Lung (tissue), 12 donors: ENCODE data around the gene CNN3. TPM values are rescaled to one million over a fixed set of nuclear protein-coding genes. Genes with fewer than 3 reads are reported as not detected.

Experiments used
- ATAC-seq: fragments of 200-7000 bp; cut with Tn5 transposase; one replicate; pipeline ENCODE4 v1.9.1; 2020; ENCODE audit warnings: moderate number of reproducible peaks; ENCODE audit not compliant: insufficient read depth, low FRiP score
- DNase-seq, 3 donors: peaks; one replicate each; pipeline ENCODE4 v3.0.0-alpha.2; 2013 to 2017
- H3K27ac ChIP-seq, 2 donors: one replicate each; pipeline ENCODE4 v1.5.1; 2013; ENCODE audit warnings: mild to moderate bottlenecking in 2 of 2, moderate library complexity in 2 of 2, control low read depth in 1 of 2, inconsistent platforms in 1 of 2, low read depth in 1 of 2, low read length in 1 of 2
- H3K27me3 ChIP-seq, 3 donors: one replicate each; pipeline ENCODE4 v1.5.1; 2013; ENCODE audit warnings: low read length in 2 of 3; ENCODE audit not compliant: control insufficient read depth in 3 of 3, insufficient read depth in 3 of 3
- H3K36me3 ChIP-seq, 4 donors: one replicate each; pipeline ENCODE4 v1.5.1; 2013; ENCODE audit warnings: low read length in 4 of 4, mild to moderate bottlenecking in 1 of 4, moderate library complexity in 1 of 4; ENCODE audit not compliant: control insufficient read depth in 4 of 4, insufficient read depth in 4 of 4
- H3K4me1 ChIP-seq, 5 donors: one replicate each; pipeline ENCODE4 v1.5.1; 2013; ENCODE audit warnings: low read length in 5 of 5, mild to moderate bottlenecking in 2 of 5, moderate library complexity in 1 of 5; ENCODE audit not compliant: control insufficient read depth in 5 of 5, insufficient read depth in 5 of 5
- H3K4me3 ChIP-seq: one replicate; pipeline ENCODE4 v1.5.1; 2013; ENCODE audit warnings: mild to moderate bottlenecking, control low read depth, moderate library complexity
- H3K9ac ChIP-seq, 2 donors: one replicate each; pipeline ENCODE4 v1.5.1; 2013; ENCODE audit warnings: low read length in 2 of 2, control low read depth in 1 of 2; ENCODE audit not compliant: insufficient read depth in 1 of 2
- H3K9me3 ChIP-seq, 4 donors: one replicate each; pipeline ENCODE4 v1.5.1; 2013; ENCODE audit warnings: low read length in 3 of 4, mild to moderate bottlenecking in 1 of 4, moderate library complexity in 1 of 4; ENCODE audit not compliant: control insufficient read depth in 4 of 4, insufficient read depth in 3 of 4
- WGBS, 2 donors: extraction: QIAGEN DNeasy Blood & Tissue Kit; methylation state at CpG; one replicate each; pipeline ENCODE4 v1.1.7; 2013; 5-methylcytosine and 5-hydroxymethylcytosine counted together
- polyA plus RNA-seq, 2 donors: library from polyadenylated mRNA; stranded (reverse); fragments of 200-250 nt; gene quantifications; one replicate each; pipeline ENCODE4 v1.2.1, GENCODE V29; 2013
- total RNA-seq, 2 donors: library from RNA; depleted of rRNA in 1 of 2; stranded (reverse); fragments of >200 nt in 1 of 2; gene quantifications; one replicate each; pipeline ENCODE4 v1.2.1, GENCODE V29; 2014 to 2021
- TF ChIP-seq, protein P1 (sequence below): IDR thresholded peaks from 2 replicates; pipeline ENCODE4 v1.5.1; 2012; ENCODE audit warnings: mild to moderate bottlenecking; ENCODE audit errors: control extremely low read depth, extremely low read depth
- donor health status: control.
- donor health status: control.
- donor health status: Bipolar disorder and iron deficiency.
- donor health status: healthy.
- donor health status: DM: yes; HTN: yes; CAD: no.

CNN3 gene
- total and polyA plus RNA-seq, 4 donors: 79.9 to 265 (median 182) TPM

GRCh38 chr1:94955767-94956632 is 29.1 kb upstream of the CNN3 start:
- Histone ChIP-seq H3K4me1 (peaks cover 1 to 14% (median 6%) of the 10 kb centered on the region in 5 donors), H3K9ac (no peak overlapping the region), H3K9me3 (no peaks in the 10 kb centered on the region), H3K27me3 (no peaks in the 10 kb centered on the region), H3K4me3 (no peak overlapping the region), H3K27ac (peak overlapping the region in 1 of 2 donors; percentile 56), H3K36me3 (no peaks in the 10 kb centered on the region)
- DNase-seq: peak in 2 of 3 donors; percentile 45 to 56
- 67 to 83% methylated on average over 6 of the region's 6 CpGs for WGBS, 2 donors
- TF ChIP-seq, protein P1, sequence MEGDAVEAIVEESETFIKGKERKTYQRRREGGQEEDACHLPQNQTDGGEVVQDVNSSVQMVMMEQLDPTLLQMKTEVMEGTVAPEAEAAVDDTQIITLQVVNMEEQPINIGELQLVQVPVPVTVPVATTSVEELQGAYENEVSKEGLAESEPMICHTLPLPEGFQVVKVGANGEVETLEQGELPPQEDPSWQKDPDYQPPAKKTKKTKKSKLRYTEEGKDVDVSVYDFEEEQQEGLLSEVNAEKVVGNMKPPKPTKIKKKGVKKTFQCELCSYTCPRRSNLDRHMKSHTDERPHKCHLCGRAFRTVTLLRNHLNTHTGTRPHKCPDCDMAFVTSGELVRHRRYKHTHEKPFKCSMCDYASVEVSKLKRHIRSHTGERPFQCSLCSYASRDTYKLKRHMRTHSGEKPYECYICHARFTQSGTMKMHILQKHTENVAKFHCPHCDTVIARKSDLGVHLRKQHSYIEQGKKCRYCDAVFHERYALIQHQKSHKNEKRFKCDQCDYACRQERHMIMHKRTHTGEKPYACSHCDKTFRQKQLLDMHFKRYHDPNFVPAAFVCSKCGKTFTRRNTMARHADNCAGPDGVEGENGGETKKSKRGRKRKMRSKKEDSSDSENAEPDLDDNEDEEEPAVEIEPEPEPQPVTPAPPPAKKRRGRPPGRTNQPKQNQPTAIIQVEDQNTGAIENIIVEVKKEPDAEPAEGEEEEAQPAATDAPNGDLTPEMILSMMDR: no peak
- ATAC-seq: no peak

GRCh38 chr1:94954263-94955220 is 27.6 kb upstream of the CNN3 start:
- Histone ChIP-seq H3K27me3 (no peaks in the 10 kb centered on the region), H3K27ac (no peak overlapping the region), H3K9me3 (no peaks in the 10 kb centered on the region), H3K36me3 (no peaks in the 10 kb centered on the region), H3K4me1 (peaks cover 4 to 14% (median 10%) of the 10 kb centered on the region in 5 donors), H3K9ac (no peak overlapping the region), H3K4me3 (no peak overlapping the region)
- 80 to 91% methylated on average over 9 of the region's 9 CpGs for WGBS, 2 donors
- TF ChIP-seq, protein P1: no peak
- ATAC-seq: no peak
- no peak for DNase-seq

DNA sequence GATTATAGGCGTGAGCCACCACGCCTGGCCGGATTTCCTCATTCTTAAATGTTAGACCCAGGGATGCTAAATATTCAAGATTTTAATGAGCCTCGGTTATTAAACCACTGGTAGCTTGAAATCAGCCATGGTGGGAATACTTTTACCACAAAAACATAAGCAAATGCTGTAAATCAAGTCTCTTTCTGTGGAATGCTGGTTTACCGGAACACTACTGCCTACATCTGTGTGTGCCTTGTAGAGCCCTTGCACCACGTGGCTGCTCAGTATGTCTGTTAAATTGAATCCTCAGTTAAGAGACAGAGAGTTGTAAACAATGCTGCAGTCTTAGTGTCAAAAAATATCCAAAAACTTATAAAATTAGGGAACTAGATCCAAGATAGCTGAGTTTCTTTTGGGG is 26.8 kb upstream of the CNN3 start:
- Histone ChIP-seq H3K4me3 (no peak overlapping the region), H3K36me3 (no peaks in the 10 kb centered on the region), H3K27ac (no peak overlapping the region), H3K9me3 (no peaks in the 10 kb centered on the region), H3K9ac (no peak overlapping the region), H3K27me3 (no peaks in the 10 kb centered on the region), H3K4me1 (peaks cover 4 to 14% (median 10%) of the 10 kb centered on the region in 5 donors)
- TF ChIP-seq, protein P1: no peak
- WGBS, 2 donors: 88 to 92% methylated on average over 6 of the region's 6 CpGs
- DNase-seq (peak in 1 of 3 donors; percentile 40), ATAC-seq (no peak)
